GM12892 (cell line): ENCODE results near the gene SLC38A1.

Experiments
- DNase-seq: peaks from one replicate; pipeline ENCODE4 v3.0.0; 2011; ENCODE audit not compliant: insufficient read length
- FAIRE-seq: peaks from 2 replicates; lab custom pipeline; 2011; peaks lifted over from hg19 to GRCh38; lab: Jason Lieb, UNC
- POLR2A ChIP-seq: IDR thresholded peaks from 2 replicates; pipeline ENCODE4 v1.6.1; 2011; ENCODE audit warnings: low read depth, low read length, control low read depth
- POLR2AphosphoS5 ChIP-seq: IDR thresholded peaks from 2 replicates; pipeline ENCODE4 v1.6.1; 2011; ENCODE audit warnings: low read depth, low read length, control low read depth
- TAF1 ChIP-seq: IDR thresholded peaks from 2 replicates; pipeline ENCODE4 v1.6.1; 2011; ENCODE audit warnings: low read depth, mild to moderate bottlenecking, control low read depth, low read length, borderline replicate concordance

Gene SLC38A1

DNA sequence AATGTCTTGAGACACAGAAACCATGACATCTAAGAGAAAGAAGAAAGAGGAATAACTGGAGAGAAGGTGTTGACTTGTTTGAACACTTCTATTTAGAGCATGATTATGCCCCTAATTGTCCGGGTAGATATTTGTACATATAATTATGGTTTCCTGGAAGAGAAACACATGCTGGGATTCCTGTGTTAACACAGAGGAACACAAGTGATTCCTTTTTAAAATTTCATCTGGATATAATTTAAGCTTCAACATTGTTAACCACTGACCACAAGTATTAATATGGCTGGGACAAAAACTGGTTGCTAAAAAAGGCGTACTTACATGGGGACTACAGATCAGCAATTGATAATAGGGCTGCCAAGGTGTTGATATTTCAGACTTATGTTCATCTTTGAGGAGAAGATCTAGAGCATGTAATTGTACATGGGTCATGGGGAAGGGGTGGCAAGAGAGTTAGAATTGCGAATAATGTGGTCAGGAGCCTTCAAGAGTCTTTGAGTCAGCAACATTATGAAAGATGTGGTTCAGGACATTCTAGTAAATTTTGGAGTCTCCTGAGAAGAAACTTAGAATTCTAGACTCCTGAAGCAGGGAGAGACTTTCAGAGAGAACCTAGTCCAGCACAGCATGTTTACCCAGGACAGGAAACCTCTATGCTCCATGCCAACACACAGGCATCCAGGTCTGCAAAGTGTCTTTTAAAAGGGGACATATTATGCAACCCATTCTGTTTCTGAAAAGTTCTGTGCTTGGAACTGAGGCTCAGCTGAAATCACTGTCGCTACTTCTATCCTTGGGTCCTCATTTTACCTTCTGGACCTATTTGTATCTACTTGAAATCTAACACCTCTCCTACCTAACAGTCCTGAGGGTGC, 56.5 kb downstream of the SLC38A1 start:
- TF ChIP-seq POLR2A (no peak), TAF1 (no peak), POLR2AphosphoS5 (no peak)
- no peak for DNase-seq
- FAIRE-seq = no peak

DNA sequence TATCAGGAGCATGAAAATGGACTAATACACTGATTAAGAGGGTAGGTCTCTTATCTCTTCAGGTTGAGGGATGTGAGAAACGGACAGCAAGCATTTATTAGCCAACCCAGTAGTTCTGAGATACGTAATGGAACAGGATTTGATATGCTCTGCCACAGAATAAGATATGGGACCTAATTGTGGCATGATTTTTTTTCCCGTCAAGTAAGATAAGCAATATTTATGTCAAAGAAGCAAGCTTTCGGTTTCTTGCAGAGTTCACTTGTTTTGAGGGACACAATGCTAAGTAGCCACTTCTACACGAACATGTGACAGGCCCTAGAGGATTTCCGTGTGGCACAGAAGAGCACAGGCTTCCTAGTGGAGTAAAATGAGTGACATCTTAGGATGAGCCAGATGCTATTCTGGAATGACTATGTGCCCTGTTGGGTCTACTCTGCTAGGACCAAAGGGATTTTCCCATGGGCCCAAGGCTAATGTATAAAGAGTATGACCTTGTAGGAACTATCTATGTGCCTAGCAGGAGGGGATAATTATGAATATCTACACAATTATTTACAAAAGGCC, 57.9 kb downstream of the SLC38A1 start:
- no peak for DNase-seq
- FAIRE-seq = no peak
- TF ChIP-seq POLR2A (no peak), TAF1 (no peak), POLR2AphosphoS5 (no peak)

DNA sequence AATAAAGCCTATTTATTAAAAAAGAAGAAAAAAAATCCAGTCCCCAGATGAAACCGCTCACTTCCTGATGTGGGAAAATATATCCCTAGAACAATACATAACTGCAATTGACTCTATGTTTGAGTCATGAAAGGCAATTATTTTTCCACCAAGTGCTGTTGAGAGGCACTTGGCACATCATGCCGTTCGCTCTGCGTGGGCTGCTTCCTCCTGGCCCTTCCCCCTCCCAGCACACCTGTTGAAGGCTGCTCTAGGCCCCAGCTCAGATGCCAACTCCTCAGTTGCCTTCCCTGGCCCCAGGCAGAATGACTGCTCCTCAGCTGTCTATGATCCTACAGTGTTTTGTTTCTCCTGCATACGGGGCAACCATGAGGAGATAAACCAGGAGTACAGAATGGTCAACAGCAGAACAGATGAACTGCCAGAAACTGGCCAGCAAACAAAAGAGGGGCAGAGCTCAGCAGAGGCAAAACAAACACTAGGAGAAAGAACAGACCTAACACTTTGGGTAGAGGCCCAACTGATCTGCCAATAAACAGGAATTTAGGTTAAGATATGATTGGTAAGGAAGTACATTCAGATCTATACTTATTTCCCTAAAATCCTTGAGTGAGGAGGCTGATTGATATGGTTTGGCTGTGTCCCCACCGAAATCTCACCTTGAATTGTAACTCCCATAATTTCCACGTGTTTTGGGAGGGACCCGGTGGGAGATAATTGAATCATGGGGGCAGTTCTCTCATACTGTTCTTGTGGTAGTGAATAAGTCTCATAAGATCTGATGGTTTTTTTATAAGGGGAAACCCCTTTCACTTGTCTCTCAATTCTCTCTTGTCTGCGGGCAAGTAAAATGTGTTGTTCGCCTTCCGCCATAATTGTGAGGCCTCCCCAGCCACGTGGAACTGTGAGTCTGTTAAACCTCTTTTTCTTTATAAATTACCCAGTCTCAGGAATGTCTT, 58.6 kb downstream of the SLC38A1 start:
- TF ChIP-seq POLR2AphosphoS5 (peak; percentile 66), POLR2A (peak; percentile 63), TAF1 (no peak; the same call in 1 of the 2 replicates)
- DNase-seq = no peak
- FAIRE-seq = peak; percentile 93

DNA sequence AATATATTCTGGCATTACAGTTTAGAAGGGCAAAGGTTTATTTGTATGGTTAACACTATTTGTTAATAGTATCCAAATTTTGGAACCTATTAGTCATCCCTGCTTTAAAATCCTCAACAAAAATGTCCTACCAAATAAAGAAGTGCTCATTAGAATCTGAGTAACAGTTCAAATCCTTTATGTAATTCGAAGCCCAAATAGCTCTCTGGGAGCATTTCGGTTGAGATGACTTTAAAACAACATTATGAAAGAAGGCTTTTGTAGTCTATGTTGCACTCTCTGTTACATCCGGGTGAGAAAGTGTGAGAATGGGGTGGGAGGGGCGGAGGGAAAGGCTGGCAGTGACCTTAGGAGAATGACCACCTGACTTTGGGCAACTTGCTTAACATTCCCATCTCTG, 59.7 kb downstream of the SLC38A1 start:
- DNase-seq = no peak
- peak; percentile 9 for FAIRE-seq
- TF ChIP-seq POLR2AphosphoS5 = no peak
- no peak for TF ChIP-seq POLR2A
- TF ChIP-seq TAF1 = no peak

DNA sequence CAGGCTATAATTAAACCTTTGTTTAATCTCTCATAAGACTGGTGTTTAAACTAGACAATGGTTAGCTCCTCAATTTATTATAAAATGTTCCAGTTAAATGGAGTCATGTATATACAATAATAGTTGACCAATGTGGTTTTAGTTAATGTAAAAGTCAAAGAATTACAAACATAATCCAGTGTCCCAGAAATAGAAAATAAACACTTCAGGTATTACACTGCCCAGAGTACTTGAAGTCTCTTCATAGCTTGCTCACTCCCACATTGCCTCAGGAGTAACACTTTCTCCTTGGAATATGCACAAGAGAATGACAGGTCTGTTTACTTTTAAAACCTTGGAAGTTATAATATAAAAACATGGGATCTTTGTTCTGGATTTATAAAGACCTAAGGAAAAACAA, 60.5 kb downstream of the SLC38A1 start:
- FAIRE-seq (no peak), DNase-seq (no peak)
- TF ChIP-seq TAF1 (no peak), POLR2AphosphoS5 (no peak), POLR2A (no peak)

DNA sequence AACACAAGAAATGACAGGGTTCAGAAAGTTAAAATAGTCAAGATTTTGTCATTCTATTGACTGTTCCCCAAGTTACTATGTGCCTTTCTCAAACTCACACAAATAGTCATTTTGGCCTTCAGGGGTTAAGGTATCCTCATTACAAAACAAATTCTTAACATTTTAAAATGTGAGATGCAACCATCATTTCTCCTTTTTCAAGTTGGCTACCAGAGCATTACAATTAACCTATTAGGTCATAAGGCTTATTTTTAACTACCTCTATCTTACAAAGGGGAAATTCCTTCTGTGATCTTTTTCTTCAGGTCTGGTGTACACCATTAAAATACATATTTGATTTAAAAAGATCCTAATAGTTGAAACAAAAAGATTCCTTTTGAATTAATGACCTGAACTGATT, 61.2 kb downstream of the SLC38A1 start:
- TF ChIP-seq TAF1 (no peak), POLR2A (no peak), POLR2AphosphoS5 (no peak)
- FAIRE-seq = peak; percentile 57
- no peak for DNase-seq

DNA sequence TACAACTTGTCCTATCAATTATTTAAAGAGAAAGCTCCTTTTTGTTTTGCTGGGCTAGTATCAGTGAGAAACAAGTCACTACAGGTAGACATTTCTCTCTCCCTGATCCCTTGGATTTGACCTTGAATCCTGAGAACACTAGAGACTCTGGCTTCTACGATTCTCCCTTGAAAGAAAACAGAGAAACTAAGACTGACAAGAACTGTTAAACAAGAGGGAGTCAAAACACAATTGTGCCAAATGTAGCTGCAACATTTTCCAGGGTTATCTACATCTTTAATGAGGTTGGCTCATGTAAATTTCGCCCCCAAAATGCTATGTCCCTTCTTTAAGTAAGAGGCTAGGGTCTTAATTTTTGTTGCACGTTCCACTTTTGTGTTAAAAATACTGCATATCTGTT, 62.4 kb downstream of the SLC38A1 start:
- no peak for FAIRE-seq

DNA sequence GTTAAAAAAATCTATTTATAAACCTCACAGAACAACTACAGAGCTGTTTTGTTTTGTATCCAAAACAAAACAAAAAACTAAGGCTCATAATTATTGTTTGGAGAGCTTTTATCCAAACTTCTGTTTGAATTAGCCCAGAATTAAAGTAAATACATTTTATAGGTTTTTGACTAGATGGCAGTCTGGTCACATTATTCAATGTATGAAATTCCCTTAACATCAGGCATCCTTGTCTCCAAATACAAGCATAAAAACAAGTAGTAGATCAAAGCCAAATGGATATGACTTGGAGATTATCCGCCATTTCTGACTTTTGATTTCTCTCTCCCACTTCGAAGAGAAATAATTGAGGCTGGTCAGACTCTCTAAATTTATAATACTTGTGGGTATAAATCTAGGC, 63.5 kb downstream of the SLC38A1 start:
- FAIRE-seq (no peak), DNase-seq (no peak)

More for the DNA sequence above, 62.4 kb downstream of the SLC38A1 start:
- TF ChIP-seq POLR2A (no peak), TAF1 (no peak), POLR2AphosphoS5 (no peak)
- DNase-seq = no peak

DNA sequence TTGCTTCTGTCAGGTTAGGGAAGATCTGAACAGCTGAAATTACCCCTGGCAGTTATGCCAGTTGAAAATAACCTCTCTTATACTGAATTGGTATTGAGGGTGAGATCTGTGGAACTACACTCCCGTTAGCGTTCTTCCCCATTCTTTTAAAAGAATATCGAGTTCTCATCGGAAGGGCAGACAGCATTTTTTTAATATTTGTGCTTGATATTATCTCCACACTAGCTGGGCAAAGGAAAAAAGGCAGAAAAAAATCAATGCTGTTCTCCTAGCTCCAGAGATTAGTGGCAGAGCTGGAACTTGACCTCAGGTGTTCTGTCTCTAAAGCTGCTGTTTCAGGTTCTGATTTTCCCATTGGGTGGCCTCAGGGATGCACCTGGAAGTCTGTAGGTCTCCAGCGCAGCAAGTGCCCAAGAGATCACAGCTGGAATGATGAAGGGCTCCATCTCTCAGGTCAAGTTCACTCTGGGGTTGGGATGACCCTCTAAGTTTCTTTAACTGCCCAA, 67.5 kb downstream of the SLC38A1 start:
- TF ChIP-seq TAF1 (no peak), POLR2A (no peak)
- no peak for DNase-seq
- no peak for FAIRE-seq

More for the DNA sequence above, 63.5 kb downstream of the SLC38A1 start:
- TF ChIP-seq POLR2A (no peak), POLR2AphosphoS5 (no peak), TAF1 (no peak)

DNA sequence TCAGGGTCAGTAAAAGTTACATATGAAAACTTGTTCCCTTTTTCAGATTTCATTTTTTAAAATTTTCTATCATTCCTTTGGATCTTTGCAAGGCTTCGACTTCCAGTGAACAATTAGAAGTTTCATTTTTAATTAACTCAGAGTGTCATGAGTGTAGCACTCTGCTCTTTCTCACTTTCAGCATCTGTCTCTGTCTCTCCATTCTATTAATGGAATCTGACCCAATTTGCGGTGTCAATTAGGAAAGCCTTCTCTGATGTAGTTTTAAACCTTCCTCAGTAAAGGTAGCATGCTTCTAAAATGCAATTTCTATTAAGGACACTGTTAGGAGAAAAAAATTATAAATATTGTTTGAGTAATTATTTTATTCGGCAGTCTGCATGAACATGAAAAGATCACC, 68.3 kb downstream of the SLC38A1 start:
- DNase-seq (no peak), FAIRE-seq (no peak)
- TF ChIP-seq POLR2AphosphoS5 (no peak), POLR2A (no peak), TAF1 (no peak)

DNA sequence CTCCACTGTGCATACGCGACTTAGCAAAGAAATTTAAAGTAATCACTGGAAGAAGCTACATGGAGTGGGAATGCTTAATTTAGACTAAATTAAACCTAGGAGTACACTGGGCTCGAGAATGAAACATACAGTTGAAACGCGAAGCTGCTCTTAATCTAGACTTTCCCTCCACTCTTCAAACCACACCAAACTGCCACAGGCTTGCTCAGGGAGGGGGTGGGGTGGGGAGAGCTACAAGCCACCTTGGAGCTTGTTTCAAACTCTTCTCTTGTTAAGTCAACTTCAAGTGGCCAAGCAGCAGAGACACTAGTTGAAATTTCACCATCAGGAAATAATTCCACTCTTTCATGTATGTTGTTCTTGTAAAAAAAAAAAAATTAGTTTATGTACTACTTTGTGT, 69.9 kb downstream of the SLC38A1 start:
- TF ChIP-seq POLR2A (0 out of 2 replicates have a peak, but pooled peaks have one; percentile 11), TAF1 (no peak), POLR2AphosphoS5 (no peak)
- no peak for FAIRE-seq

More for the DNA sequence above, 69.9 kb downstream of the SLC38A1 start:
- no peak for DNase-seq
